Caco-2 (cell line): ENCODE data around the gene FNDC3B. TPM values are rescaled to one million over a fixed set of nuclear protein-coding genes. Genes with fewer than 3 reads are reported as not detected.

ENCODE experiments used
- BruUV-seq: library from RNA; stranded (reverse); fragments of 400-500 nt; replicated peaks from 2 replicates; lab custom pipeline; 2021; lab: Mats Ljungman, UMichigan
- CTCF ChIA-PET: fragments of 300-600 bp; sonication (Branson Sonifier 250); formaldehyde crosslinking; loops from one replicate; lab custom pipeline; 2022; ENCODE audit warnings: antibody characterized with exemption; lab: Charles Lee
- POLR2A ChIA-PET: fragments of 300-600 bp; sonication (Branson Sonifier 250); formaldehyde crosslinking; loops from one replicate; lab custom pipeline; 2022; ENCODE audit warnings: antibody characterized with exemption; lab: Charles Lee
- DNase-seq, 2 experiments: peaks; one replicate each; pipeline versions ENCODE4 v3.0.0 to v3.0.0-alpha.2; 2020 to 2022
- H3K27me3 ChIP-seq: replicated peaks from 2 replicates; pipeline ENCODE4 v1.6.0; 2011; ENCODE audit warnings: low read length; ENCODE audit not compliant: control insufficient read depth, insufficient read depth
- H3K36me3 ChIP-seq: 2 replicates; pipeline ENCODE4 v1.5.1; 2011; ENCODE audit warnings: low read length; ENCODE audit not compliant: control insufficient read depth, insufficient read depth
- H3K4me1 ChIP-seq: fragments of 250-450 bp; sonication (Bioruptor Pico); 2 replicates; pipeline ENCODE4 v1.5.1; 2020; ENCODE audit warnings: mild to moderate bottlenecking
- H3K4me3 ChIP-seq: 2 replicates; pipeline ENCODE4 v1.5.1; 2011; ENCODE audit warnings: low read depth, mild to moderate bottlenecking, control low read depth, low read length
- H3K9me3 ChIP-seq: fragments of 250-450 bp; sonication (Bioruptor Pico); 2 replicates; pipeline ENCODE4 v1.5.1; 2020; ENCODE audit warnings: mild to moderate bottlenecking, moderate library complexity
- H3K27ac Mint-ChIP-seq: one replicate; pipeline ENCODE4 v1.8.0; 2022; ENCODE audit warnings: mixed read lengths; ENCODE audit not compliant: unreplicated experiment
- H3K27me3 Mint-ChIP-seq: one replicate; pipeline ENCODE4 v1.8.0; 2022; ENCODE audit warnings: mixed read lengths; ENCODE audit not compliant: insufficient read depth, unreplicated experiment
- H3K36me3 Mint-ChIP-seq: one replicate; pipeline ENCODE4 v1.8.0; 2022; ENCODE audit warnings: mild to moderate bottlenecking, mixed read lengths; ENCODE audit not compliant: insufficient read depth, unreplicated experiment
- H3K4me1 Mint-ChIP-seq: one replicate; pipeline ENCODE4 v1.8.0; 2022; ENCODE audit warnings: low read depth, mixed read lengths; ENCODE audit not compliant: unreplicated experiment
- H3K4me3 Mint-ChIP-seq: one replicate; pipeline ENCODE4 v1.8.0; 2022; ENCODE audit warnings: mild to moderate bottlenecking, moderate library complexity, mixed read lengths; ENCODE audit not compliant: unreplicated experiment
- H3K9me3 Mint-ChIP-seq: one replicate; pipeline ENCODE4 v1.8.0; 2022; ENCODE audit warnings: mixed read lengths; ENCODE audit not compliant: unreplicated experiment
- CTCF ChIP-seq, 2 experiments: fragments of 200-600 bp in 1 of 2; IDR thresholded peaks; 1 replicate in 1 of 2; 2 replicates in 1 of 2; pipeline versions ENCODE4 v1.5.1 to v1.8.0; 2011 to 2022; ENCODE audit warnings: antibody characterized with exemption in 1 of 2, control low read depth in 1 of 2, inconsistent platforms in 1 of 2, low read depth in 1 of 2, low read length in 1 of 2, mild to moderate bottlenecking in 1 of 2, moderate library complexity in 1 of 2; ENCODE audit not compliant: insufficient read depth in 1 of 2, severe bottlenecking in 1 of 2, unreplicated experiment in 1 of 2
- intact Hi-C: fragments of 100-400 bp; cut with micrococcal nuclease; formaldehyde crosslinking; loops from one replicate; pipeline ENCODE4 v1.10.0; 2022; ENCODE audit not compliant: unreplicated experiment
- total RNA-seq: library from RNA; stranded (reverse); gene quantifications from 2 replicates; pipeline ENCODE4 v1.2.3, GENCODE V29; 2022

The FNDC3B gene
- total RNA-seq, 1 experiment from 2014 or later = 59.8 TPM

GRCh38 chr3:172126741-172127140 lies 87.4 kb downstream of the FNDC3B start:
- Histone ChIP-seq H3K9me3 (no peaks in the 10 kb centered on the region), H3K36me3 (peaks cover 4% of the 10 kb centered on the region; the same call in 1 of the 2 replicates), H3K27me3 (no peaks in the 10 kb centered on the region), H3K4me3 (no peak overlapping the region), H3K4me1 (peaks cover 56% of the 10 kb centered on the region)
- peak in 1 of 2 experiments; percentile 14 for DNase-seq
- Mint-ChIP-seq H3K27ac (no peak overlapping the region), H3K4me3 (no peak overlapping the region), H3K9me3 (no peaks in the 10 kb centered on the region), H3K36me3 (peaks cover 33% of the 10 kb centered on the region), H3K4me1 (peaks cover 48% of the 10 kb centered on the region), H3K27me3 (no peaks in the 10 kb centered on the region)
- POLR2A ChIA-PET = interaction anchor here (0.9 kb wide), 1 partner anchor 88 kb away, joined by 3 read pairs; the partner anchor contains the start of gene FNDC3B
- BruUV-seq = no TSS peak
- intact Hi-C loops = no loop called here
- no peak for TF ChIP-seq CTCF (IDR thresholded peaks at IDR 0.05; ENCODE audit: insufficient read depth in 1 of 2, low read depth in 1 of 2, low read length in 1 of 2, severe bottlenecking in 1 of 2, unreplicated experiment in 1 of 2)
- CTCF ChIA-PET = no interaction called here

GRCh38 chr3:172127141-172127540 lies 87.8 kb downstream of the FNDC3B start:
- ChIA-PET CTCF (no interaction called here), POLR2A (no interaction called here)
- BruUV-seq = no TSS peak
- H3K27me3 Mint-ChIP-seq = no peaks in the 10 kb centered on the region
- no peaks in the 10 kb centered on the region for H3K9me3 Mint-ChIP-seq
- H3K4me1 Mint-ChIP-seq = peaks cover 52% of the 10 kb centered on the region
- no peaks in the 10 kb centered on the region for H3K9me3 ChIP-seq
- intact Hi-C loops = no loop called here
- H3K4me1 ChIP-seq = peaks cover 59% of the 10 kb centered on the region
- H3K27ac Mint-ChIP-seq = no peak overlapping the region
- no peaks in the 10 kb centered on the region for H3K27me3 ChIP-seq
- peaks cover 37% of the 10 kb centered on the region for H3K36me3 Mint-ChIP-seq
- no peak for TF ChIP-seq CTCF (IDR thresholded peaks at IDR 0.05; ENCODE audit: insufficient read depth in 1 of 2, low read depth in 1 of 2, low read length in 1 of 2, severe bottlenecking in 1 of 2, unreplicated experiment in 1 of 2)
- H3K4me3 ChIP-seq = no peak overlapping the region
- peaks cover 4% of the 10 kb centered on the region; the same call in 1 of the 2 replicates for H3K36me3 ChIP-seq
- no peak overlapping the region for H3K4me3 Mint-ChIP-seq
- no peak for DNase-seq

- CTCF ChIA-PET = no interaction called here
Measured at GRCh38 chr3:172127929-172128580, 88.7 kb downstream of the FNDC3B start.

More at GRCh38 chr3:172127929-172128580, 88.7 kb downstream of the FNDC3B start:
- Mint-ChIP-seq H3K9me3 (no peaks in the 10 kb centered on the region), H3K4me1 (peaks cover 53% of the 10 kb centered on the region), H3K4me3 (no peak overlapping the region), H3K36me3 (peaks cover 40% of the 10 kb centered on the region), H3K27ac (no peak overlapping the region), H3K27me3 (no peaks in the 10 kb centered on the region)
- POLR2A ChIA-PET = no interaction called here
- TF ChIP-seq CTCF (IDR thresholded peaks at IDR 0.05; ENCODE audit: insufficient read depth in 1 of 2, low read depth in 1 of 2, low read length in 1 of 2, severe bottlenecking in 1 of 2, unreplicated experiment in 1 of 2) = no peak
- no peak for DNase-seq
- no TSS peak for BruUV-seq
- H3K27me3 ChIP-seq = no peaks in the 10 kb centered on the region
- intact Hi-C loops = no loop called here
- H3K4me1 ChIP-seq = peaks cover 59% of the 10 kb centered on the region
- H3K9me3 ChIP-seq = no peaks in the 10 kb centered on the region
- H3K36me3 ChIP-seq = peaks cover 4% of the 10 kb centered on the region; the same call in 1 of the 2 replicates
- H3K4me3 ChIP-seq = no peak overlapping the region
